ENCODE results near the gene ORC6. TPM values are rescaled to one million over a fixed set of nuclear protein-coding genes. Genes with fewer than 3 reads are reported as not detected.

The ORC6 gene
- total RNA-seq, 2 donors from 2014 or later = 1.4 to 16.8 TPM

- Histone ChIP-seq H3K36me3 (no peaks in the 10 kb centered on the region), H3K27me3 (replicated peaks; ENCODE audit: insufficient read depth) (no peaks in the 10 kb centered on the region), H3K27ac (no peak overlapping the region), H3K9me3 (no peaks in the 10 kb centered on the region), H3K4me1 (replicated peaks) (no peaks in the 10 kb centered on the region), H3K4me3 (no peak overlapping the region)
- intact Hi-C loops (cut with DNase I) = no loop called here
- TF ChIP-seq POLR2A (IDR thresholded peaks at IDR 0.05) = no peak
- no peak for TF ChIP-seq CTCF (IDR thresholded peaks at IDR 0.05)
- TF ChIP-seq POLR2AphosphoS5 (IDR thresholded peaks at IDR 0.05) = no peak
- 95% methylated on average over 3 of the region's 3 CpGs for WGBS
- DNase-seq (ENCODE audit: low spot score) = no peak
Observed at GRCh38 chr16:46700048-46700447, 10.6 kb downstream of the ORC6 start.

- Histone ChIP-seq H3K27me3 (replicated peaks; ENCODE audit: insufficient read depth) (no peaks in the 10 kb centered on the region), H3K36me3 (no peaks in the 10 kb centered on the region), H3K27ac (no peak overlapping the region), H3K9me3 (no peaks in the 10 kb centered on the region), H3K4me1 (replicated peaks) (no peaks in the 10 kb centered on the region), H3K4me3 (no peak overlapping the region)
- intact Hi-C loops (cut with DNase I) = no loop called here
- TF ChIP-seq POLR2A (IDR thresholded peaks at IDR 0.05) = no peak
- TF ChIP-seq POLR2AphosphoS5 (IDR thresholded peaks at IDR 0.05) = no peak
- TF ChIP-seq CTCF (IDR thresholded peaks at IDR 0.05) = no peak
- WGBS = 84% methylated on average over 4 of the region's 4 CpGs
- DNase-seq (ENCODE audit: low spot score) = no peak
Observed at GRCh38 chr16:46701615-46702014, 12.2 kb downstream of the ORC6 start.

- Histone ChIP-seq H3K4me3 (no peak overlapping the region), H3K36me3 (no peaks in the 10 kb centered on the region), H3K27ac (no peak overlapping the region), H3K27me3 (replicated peaks; ENCODE audit: insufficient read depth) (no peaks in the 10 kb centered on the region), H3K9me3 (no peaks in the 10 kb centered on the region), H3K4me1 (replicated peaks) (no peaks in the 10 kb centered on the region)
- intact Hi-C loops (cut with DNase I) = no loop called here
- no peak for DNase-seq (ENCODE audit: low spot score)
- 83% methylated on average over 2 of the region's 2 CpGs for WGBS
- TF ChIP-seq CTCF (IDR thresholded peaks at IDR 0.05) (no peak), POLR2AphosphoS5 (IDR thresholded peaks at IDR 0.05) (no peak), POLR2A (IDR thresholded peaks at IDR 0.05) (no peak)
Observed at GRCh38 chr16:46702030-46702429, 12.6 kb downstream of the ORC6 start.

- no peak for TF ChIP-seq POLR2A (IDR thresholded peaks at IDR 0.05)
- no peak for TF ChIP-seq POLR2AphosphoS5 (IDR thresholded peaks at IDR 0.05)
- TF ChIP-seq CTCF (IDR thresholded peaks at IDR 0.05) = no peak
- 0% methylated on average over 1 of the region's 1 CpG for WGBS
Observed at GRCh38 chr16:46706642-46707041, 17.2 kb downstream of the ORC6 start.

GRCh38 chr16:46709469-46710005, 20.1 kb downstream of the ORC6 start:
- intact Hi-C loops (cut with DNase I) = no loop called here
- no peaks in the 10 kb centered on the region for H3K36me3 ChIP-seq
- H3K27ac ChIP-seq = no peak overlapping the region
- no peaks in the 10 kb centered on the region for H3K9me3 ChIP-seq
- H3K4me1 ChIP-seq (replicated peaks) = no peaks in the 10 kb centered on the region
- no peaks in the 10 kb centered on the region for H3K27me3 ChIP-seq (replicated peaks; ENCODE audit: insufficient read depth)
- no peak overlapping the region for H3K4me3 ChIP-seq
- TF ChIP-seq POLR2AphosphoS5 (IDR thresholded peaks at IDR 0.05) (no peak), CTCF (IDR thresholded peaks at IDR 0.05) (no peak), POLR2A (IDR thresholded peaks at IDR 0.05) (no peak)
- DNase-seq (ENCODE audit: low spot score) = no peak
- WGBS = 36% methylated on average over 3 of the region's 3 CpGs

More at GRCh38 chr16:46706642-46707041, 17.2 kb downstream of the ORC6 start:
- intact Hi-C loops (cut with DNase I) = no loop called here
- no peaks in the 10 kb centered on the region for H3K27me3 ChIP-seq (replicated peaks; ENCODE audit: insufficient read depth)
- no peaks in the 10 kb centered on the region for H3K36me3 ChIP-seq
- no peaks in the 10 kb centered on the region for H3K9me3 ChIP-seq
- no peak for DNase-seq (ENCODE audit: low spot score)
- H3K4me1 ChIP-seq (replicated peaks) = no peaks in the 10 kb centered on the region
- no peak overlapping the region for H3K27ac ChIP-seq
- no peak overlapping the region for H3K4me3 ChIP-seq
